Stimulated activated CD8-positive, alpha-beta memory T cell treated with anti-CD3 and anti-CD28 coated beads, Interleukin-4, amount 100 ng/mL, for 24 hours (primary cell): ENCODE results near the gene CRLF1.
A peak's percentile ranks its signal among the peaks of the same experiment; 100 is the strongest.
"Not testable (repeated sequence)": the region's sequence is repeated elsewhere in the genome, so short reads cannot be mapped to it uniquely, and the experiment has no call there.

Experiments used
- DNase-seq: peaks from one replicate; pipeline ENCODE4 v3.0.0-alpha.2; 2020; ENCODE audit warnings: low read depth

Gene CRLF1

GRCh38 chr19:18592732-18593131, 13.9 kb downstream of the CRLF1 start:
- not testable (repeated sequence) for DNase-seq

GRCh38 chr19:18591735-18592385, 14.7 kb downstream of the CRLF1 start:
- no peak for DNase-seq

- no peak for DNase-seq
Observed at GRCh38 chr19:18590273-18591272, 16.0 kb downstream of the CRLF1 start.

GRCh38 chr19:18589380-18590272, 17.0 kb downstream of the CRLF1 start:
- peak; percentile 48 for DNase-seq

GRCh38 chr19:18588611-18589379, 17.8 kb downstream of the CRLF1 start, which contains the start of gene REX1BD:
REX1BD (plus strand) TSS chr19:18588798; CDS start chr19:18588802, 4 bp downstream.
- DNase-seq: peak; percentile 82

- DNase-seq: no peak
Observed at GRCh38 chr19:18587962-18588610, 18.5 kb downstream of the CRLF1 start.

- DNase-seq: no peak
Observed at GRCh38 chr19:18587561-18587960, 19.0 kb downstream of the CRLF1 start.

- DNase-seq: no peak
Observed at GRCh38 chr19:18586306-18586705, 20.3 kb downstream of the CRLF1 start.

- no peak for DNase-seq
Observed at GRCh38 chr19:18580311-18580710, 26.3 kb downstream of the CRLF1 start.

- DNase-seq: no peak
Observed at GRCh38 chr19:18577365-18577914, 29.2 kb downstream of the CRLF1 start.

GRCh38 chr19:18576383-18576782, 30.2 kb downstream of the CRLF1 start:
- no peak for DNase-seq

GRCh38 chr19:18574691-18575291, 31.8 kb downstream of the CRLF1 start:
- no peak for DNase-seq

GRCh38 chr19:18571564-18572344, 34.8 kb downstream of the CRLF1 start, which contains the start of gene UBA52:
UBA52 (plus strand) TSS chr19:18571857; CDS start chr19:18573301, 1,444 bp downstream.
- peak; percentile 99 for DNase-seq

GRCh38 chr19:18568367-18568766, 38.2 kb downstream of the CRLF1 start:
- no peak for DNase-seq

GRCh38 chr19:18566953-18567352, 39.6 kb downstream of the CRLF1 start:
- DNase-seq: no peak

GRCh38 chr19:18562086-18562485, 44.5 kb downstream of the CRLF1 start:
- no peak for DNase-seq

- DNase-seq: no peak
Observed at GRCh38 chr19:18559685-18560084, 46.9 kb downstream of the CRLF1 start.

- no peak for DNase-seq
Observed at GRCh38 chr19:18558604-18559003, 48.0 kb downstream of the CRLF1 start.

GRCh38 chr19:18558202-18558555, 48.4 kb downstream of the CRLF1 start:
- no peak for DNase-seq
